WTC11 (cell line): ENCODE measurements around the gene ZBTB21. TPM values are rescaled to one million over a fixed set of nuclear protein-coding genes. Genes with fewer than 3 reads are reported as not detected.

Experiments
- ATAC-seq: fragments of 200-7000 bp; cut with Tn5 transposase; 2 replicates; pipeline ENCODE4 v1.10.0; 2021; ENCODE audit warnings: mild to moderate bottlenecking, moderate library complexity
- CTCF ChIA-PET: fragments of 300-600 bp; sonication (Branson Sonifier 250); formaldehyde crosslinking; loops from one replicate; lab custom pipeline; 2021; ENCODE audit warnings: antibody characterized with exemption; lab: Charles Lee
- POLR2A ChIA-PET: fragments of 350-600 bp; sonication (Branson Sonifier 250); formaldehyde crosslinking; loops from one replicate; lab custom pipeline; 2021; ENCODE audit warnings: antibody characterized with exemption; lab: Charles Lee
- DNase-seq: peaks from one replicate; pipeline ENCODE4 v3.0.0; 2021; ENCODE audit warnings: low spot score
- H3K27ac Mint-ChIP-seq: 2 replicates; pipeline ENCODE4 v1.8.0; 2021; ENCODE audit warnings: mixed read lengths
- H3K27me3 Mint-ChIP-seq: 2 replicates; pipeline ENCODE4 v1.8.0; 2021; ENCODE audit warnings: low read depth, mild to moderate bottlenecking, moderate library complexity, mixed read lengths
- H3K36me3 Mint-ChIP-seq: 2 replicates; pipeline ENCODE4 v1.8.0; 2021; ENCODE audit warnings: mixed read lengths
- H3K4me1 Mint-ChIP-seq: 2 replicates; pipeline ENCODE4 v1.8.0; 2022; ENCODE audit warnings: mixed read lengths
- H3K4me3 Mint-ChIP-seq: 2 replicates; pipeline ENCODE4 v1.8.0; 2021; ENCODE audit warnings: mild to moderate bottlenecking, moderate library complexity, mixed read lengths
- H3K9me3 Mint-ChIP-seq: 2 replicates; pipeline ENCODE4 v1.8.0; 2021; ENCODE audit warnings: mixed read lengths
- ATF1 ChIP-seq: sonication (generic); formaldehyde crosslinking; IDR thresholded peaks from 2 replicates; pipeline ENCODE4 v1.8.1; 2023; ENCODE audit warnings: mild to moderate bottlenecking, moderate library complexity, missing genetic modification reagents
- CBFB ChIP-seq: sonication (generic); formaldehyde crosslinking; IDR thresholded peaks from 2 replicates; pipeline ENCODE4 v1.8.1; 2022; ENCODE audit warnings: mild to moderate bottlenecking, low read depth, missing genetic modification reagents
- ETV6 ChIP-seq: sonication (generic); formaldehyde crosslinking; IDR thresholded peaks from 2 replicates; pipeline ENCODE4 v1.8.1; 2022; ENCODE audit warnings: mild to moderate bottlenecking, missing genetic modification reagents
- GTF2I ChIP-seq: fragments of 250-450 bp; sonication (Bioruptor Pico); conservative IDR thresholded peaks from 2 replicates; pipeline ENCODE4 v1.4.0; 2021; ENCODE audit warnings: mild to moderate bottlenecking
- JUN ChIP-seq: sonication (generic); formaldehyde crosslinking; IDR thresholded peaks from 2 replicates; pipeline ENCODE4 v1.8.0; 2023; ENCODE audit warnings: mild to moderate bottlenecking, missing genetic modification reagents
- SP1 ChIP-seq: sonication (generic); formaldehyde crosslinking; conservative IDR thresholded peaks from 2 replicates; pipeline ENCODE4 v1.8.1; 2022; ENCODE audit warnings: missing genetic modification reagents
- TCF7 ChIP-seq: sonication (generic); formaldehyde crosslinking; IDR thresholded peaks from 2 replicates; pipeline ENCODE4 v1.8.0; 2022; ENCODE audit warnings: mild to moderate bottlenecking, low read depth, missing genetic modification reagents, moderate library complexity
- TP53 ChIP-seq: sonication (generic); formaldehyde crosslinking; IDR thresholded peaks from 2 replicates; pipeline ENCODE4 v1.8.1; 2023; ENCODE audit warnings: mild to moderate bottlenecking, missing genetic modification reagents
- ZNF138 ChIP-seq: sonication (generic); formaldehyde crosslinking; conservative IDR thresholded peaks from 2 replicates; pipeline ENCODE4 v1.8.1; 2022; ENCODE audit warnings: mild to moderate bottlenecking, moderate library complexity, missing genetic modification reagents
- ZNF232 ChIP-seq: sonication (generic); formaldehyde crosslinking; IDR thresholded peaks from 2 replicates; pipeline ENCODE4 v1.8.0; 2022; ENCODE audit warnings: mild to moderate bottlenecking, missing genetic modification reagents
- total RNA-seq: library from RNA; stranded (reverse); gene quantifications from 3 replicates; pipeline ENCODE4 v1.2.3, GENCODE V29; 2021
- TF ChIP-seq, protein P1 (sequence below): fragments of 250-450 bp; sonication (Bioruptor Pico); IDR thresholded peaks from 2 replicates; pipeline ENCODE4 v1.8.0; 2021; ENCODE audit warnings: mild to moderate bottlenecking
- TF ChIP-seq, protein P2 (sequence below): sonication (generic); formaldehyde crosslinking; IDR thresholded peaks from 2 replicates; pipeline ENCODE4 v1.8.0; 2023; ENCODE audit warnings: missing genetic modification reagents
- TF ChIP-seq, protein P3 (sequence below): fragments of 250-450 bp; sonication (Bioruptor Pico); IDR thresholded peaks from 2 replicates; pipeline ENCODE4 v1.9.0; 2021; ENCODE audit warnings: moderate library complexity, mild to moderate bottlenecking, inconsistent platforms, borderline replicate concordance
- TF ChIP-seq, protein P4 (sequence below): sonication (generic); formaldehyde crosslinking; IDR thresholded peaks from 2 replicates; pipeline ENCODE4 v1.8.1; 2022; ENCODE audit warnings: low read depth, mild to moderate bottlenecking, moderate library complexity, missing genetic modification reagents, borderline replicate concordance
- TF ChIP-seq, protein P5 (sequence below): sonication (generic); formaldehyde crosslinking; conservative IDR thresholded peaks from 2 replicates; pipeline ENCODE4 v1.8.1; 2023; ENCODE audit warnings: mild to moderate bottlenecking, low read depth, missing genetic modification reagents, moderate library complexity
- TF ChIP-seq, protein P6 (sequence below): fragments of 250-450 bp; sonication (Bioruptor Pico); conservative IDR thresholded peaks from 2 replicates; pipeline ENCODE4 v1.9.0; 2021; ENCODE audit warnings: mild to moderate bottlenecking
- TF ChIP-seq, protein P7 (sequence below): fragments of 250-450 bp; sonication (Bioruptor Pico); IDR thresholded peaks from 2 replicates; pipeline ENCODE4 v1.9.0; 2021; ENCODE audit warnings: mild to moderate bottlenecking
- TF ChIP-seq, protein P8 (sequence below): sonication (generic); formaldehyde crosslinking; IDR thresholded peaks from 2 replicates; pipeline ENCODE4 v1.8.0; 2023; ENCODE audit warnings: missing genetic modification reagents, mild to moderate bottlenecking, borderline replicate concordance

The ZBTB21 gene
- total RNA-seq, 1 experiment from 2014 or later = 13.8 TPM

DNA sequence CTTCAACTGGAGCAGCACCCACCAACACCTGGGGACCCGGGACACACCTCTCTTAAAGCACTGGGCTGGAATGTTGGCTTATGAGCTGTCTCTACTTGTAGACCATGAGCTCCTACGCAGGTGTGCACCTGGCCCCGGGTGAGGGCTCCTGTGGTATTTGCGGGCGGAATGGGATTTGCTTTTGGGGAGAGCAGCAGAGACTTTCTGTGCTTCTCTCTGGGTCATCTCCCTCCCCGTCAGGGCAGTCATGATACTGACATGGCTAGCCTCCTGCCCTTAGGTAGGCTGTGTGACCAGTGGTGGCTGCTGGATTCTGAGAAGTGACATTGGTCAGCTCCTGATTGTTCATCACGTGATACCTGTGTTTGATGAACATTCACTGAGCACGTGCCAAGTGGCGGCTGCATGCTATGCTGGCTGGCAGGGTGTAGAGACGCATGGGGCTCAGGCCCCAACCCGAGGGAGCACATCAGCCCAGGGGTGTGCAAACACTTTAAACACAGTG, 9.0 kb upstream of the ZBTB21 start:
- no peak for ATAC-seq
- Mint-ChIP-seq H3K27me3 (peaks cover 3% of the 10 kb centered on the region), H3K27ac (no peak overlapping the region), H3K4me3 (no peak overlapping the region), H3K4me1 (peaks cover 11% of the 10 kb centered on the region), H3K9me3 (peaks cover 10% of the 10 kb centered on the region), H3K36me3 (peaks cover 3% of the 10 kb centered on the region)
- POLR2A ChIA-PET = no interaction called here
- DNase-seq = no peak
- TF ChIP-seq, protein P1, sequence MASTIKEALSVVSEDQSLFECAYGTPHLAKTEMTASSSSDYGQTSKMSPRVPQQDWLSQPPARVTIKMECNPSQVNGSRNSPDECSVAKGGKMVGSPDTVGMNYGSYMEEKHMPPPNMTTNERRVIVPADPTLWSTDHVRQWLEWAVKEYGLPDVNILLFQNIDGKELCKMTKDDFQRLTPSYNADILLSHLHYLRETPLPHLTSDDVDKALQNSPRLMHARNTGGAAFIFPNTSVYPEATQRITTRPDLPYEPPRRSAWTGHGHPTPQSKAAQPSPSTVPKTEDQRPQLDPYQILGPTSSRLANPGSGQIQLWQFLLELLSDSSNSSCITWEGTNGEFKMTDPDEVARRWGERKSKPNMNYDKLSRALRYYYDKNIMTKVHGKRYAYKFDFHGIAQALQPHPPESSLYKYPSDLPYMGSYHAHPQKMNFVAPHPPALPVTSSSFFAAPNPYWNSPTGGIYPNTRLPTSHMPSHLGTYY (CRISPR knock-in tag) = no peak
- TF ChIP-seq, protein P2, sequence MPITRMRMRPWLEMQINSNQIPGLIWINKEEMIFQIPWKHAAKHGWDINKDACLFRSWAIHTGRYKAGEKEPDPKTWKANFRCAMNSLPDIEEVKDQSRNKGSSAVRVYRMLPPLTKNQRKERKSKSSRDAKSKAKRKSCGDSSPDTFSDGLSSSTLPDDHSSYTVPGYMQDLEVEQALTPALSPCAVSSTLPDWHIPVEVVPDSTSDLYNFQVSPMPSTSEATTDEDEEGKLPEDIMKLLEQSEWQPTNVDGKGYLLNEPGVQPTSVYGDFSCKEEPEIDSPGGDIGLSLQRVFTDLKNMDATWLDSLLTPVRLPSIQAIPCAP (CRISPR knock-in tag) = no peak
- TF ChIP-seq TCF7 (CRISPR knock-in tag) (no peak), JUN (CRISPR knock-in tag) (no peak), TP53 (CRISPR knock-in tag) (no peak), ZNF138 (CRISPR knock-in tag) (no peak), CBFB (CRISPR knock-in tag) (no peak), ETV6 (CRISPR knock-in tag) (no peak), SP1 (CRISPR knock-in tag) (no peak), GTF2I (no peak), ATF1 (CRISPR knock-in tag) (no peak), ZNF232 (no peak)
- TF ChIP-seq, protein P3, sequence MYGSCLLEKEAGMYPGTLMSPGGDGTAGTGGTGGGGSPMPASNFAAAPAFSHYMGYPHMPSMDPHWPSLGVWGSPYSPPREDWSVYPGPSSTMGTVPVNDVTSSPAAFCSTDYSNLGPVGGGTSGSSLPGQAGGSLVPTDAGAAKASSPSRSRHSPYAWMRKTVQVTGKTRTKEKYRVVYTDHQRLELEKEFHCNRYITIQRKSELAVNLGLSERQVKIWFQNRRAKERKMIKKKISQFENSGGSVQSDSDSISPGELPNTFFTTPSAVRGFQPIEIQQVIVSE (CRISPR knock-in tag) = no peak
- TF ChIP-seq, protein P4, sequence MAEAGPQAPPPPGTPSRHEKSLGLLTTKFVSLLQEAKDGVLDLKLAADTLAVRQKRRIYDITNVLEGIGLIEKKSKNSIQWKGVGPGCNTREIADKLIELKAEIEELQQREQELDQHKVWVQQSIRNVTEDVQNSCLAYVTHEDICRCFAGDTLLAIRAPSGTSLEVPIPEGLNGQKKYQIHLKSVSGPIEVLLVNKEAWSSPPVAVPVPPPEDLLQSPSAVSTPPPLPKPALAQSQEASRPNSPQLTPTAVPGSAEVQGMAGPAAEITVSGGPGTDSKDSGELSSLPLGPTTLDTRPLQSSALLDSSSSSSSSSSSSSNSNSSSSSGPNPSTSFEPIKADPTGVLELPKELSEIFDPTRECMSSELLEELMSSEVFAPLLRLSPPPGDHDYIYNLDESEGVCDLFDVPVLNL (CRISPR knock-in tag) = no peak
- TF ChIP-seq, protein P5, sequence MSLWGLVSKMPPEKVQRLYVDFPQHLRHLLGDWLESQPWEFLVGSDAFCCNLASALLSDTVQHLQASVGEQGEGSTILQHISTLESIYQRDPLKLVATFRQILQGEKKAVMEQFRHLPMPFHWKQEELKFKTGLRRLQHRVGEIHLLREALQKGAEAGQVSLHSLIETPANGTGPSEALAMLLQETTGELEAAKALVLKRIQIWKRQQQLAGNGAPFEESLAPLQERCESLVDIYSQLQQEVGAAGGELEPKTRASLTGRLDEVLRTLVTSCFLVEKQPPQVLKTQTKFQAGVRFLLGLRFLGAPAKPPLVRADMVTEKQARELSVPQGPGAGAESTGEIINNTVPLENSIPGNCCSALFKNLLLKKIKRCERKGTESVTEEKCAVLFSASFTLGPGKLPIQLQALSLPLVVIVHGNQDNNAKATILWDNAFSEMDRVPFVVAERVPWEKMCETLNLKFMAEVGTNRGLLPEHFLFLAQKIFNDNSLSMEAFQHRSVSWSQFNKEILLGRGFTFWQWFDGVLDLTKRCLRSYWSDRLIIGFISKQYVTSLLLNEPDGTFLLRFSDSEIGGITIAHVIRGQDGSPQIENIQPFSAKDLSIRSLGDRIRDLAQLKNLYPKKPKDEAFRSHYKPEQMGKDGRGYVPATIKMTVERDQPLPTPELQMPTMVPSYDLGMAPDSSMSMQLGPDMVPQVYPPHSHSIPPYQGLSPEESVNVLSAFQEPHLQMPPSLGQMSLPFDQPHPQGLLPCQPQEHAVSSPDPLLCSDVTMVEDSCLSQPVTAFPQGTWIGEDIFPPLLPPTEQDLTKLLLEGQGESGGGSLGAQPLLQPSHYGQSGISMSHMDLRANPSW = no peak
- TF ChIP-seq, protein P6, sequence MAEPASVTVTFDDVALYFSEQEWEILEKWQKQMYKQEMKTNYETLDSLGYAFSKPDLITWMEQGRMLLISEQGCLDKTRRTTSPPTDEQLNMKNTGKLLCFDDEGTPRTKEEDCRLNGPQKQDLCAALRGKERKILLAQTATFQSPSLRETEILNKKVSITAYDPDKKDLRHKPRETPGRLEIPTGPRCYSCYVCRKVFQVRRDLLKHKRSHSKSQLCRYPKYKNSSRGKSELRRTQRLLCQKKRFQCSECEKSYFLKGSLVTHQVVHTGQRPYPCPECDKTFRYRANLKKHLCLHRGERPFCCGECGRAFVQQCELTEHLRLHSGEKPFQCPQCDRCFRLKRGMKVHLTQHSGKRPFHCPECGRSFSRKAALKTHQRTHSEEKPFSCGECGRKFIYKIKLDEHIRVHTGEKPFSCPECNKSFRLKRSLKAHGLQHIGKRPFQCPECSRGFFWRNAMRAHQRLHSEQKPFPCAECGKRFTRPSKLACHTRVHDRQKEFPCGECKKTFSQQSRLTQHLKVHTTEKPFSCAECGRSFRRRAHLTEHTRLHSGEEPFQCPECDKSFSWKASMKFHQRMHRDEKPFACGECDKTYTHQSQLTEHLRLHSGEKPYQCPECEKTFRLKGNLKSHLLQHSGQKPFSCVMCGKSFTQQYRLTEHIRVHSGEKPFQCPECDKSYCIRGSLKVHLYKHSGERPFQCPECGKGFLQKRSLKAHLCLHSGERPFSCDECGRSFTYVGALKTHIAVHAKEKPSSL = no peak
- TF ChIP-seq, protein P7, sequence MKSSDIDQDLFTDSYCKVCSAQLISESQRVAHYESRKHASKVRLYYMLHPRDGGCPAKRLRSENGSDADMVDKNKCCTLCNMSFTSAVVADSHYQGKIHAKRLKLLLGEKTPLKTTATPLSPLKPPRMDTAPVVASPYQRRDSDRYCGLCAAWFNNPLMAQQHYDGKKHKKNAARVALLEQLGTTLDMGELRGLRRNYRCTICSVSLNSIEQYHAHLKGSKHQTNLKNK (CRISPR knock-in tag) = no peak
- TF ChIP-seq, protein P8, sequence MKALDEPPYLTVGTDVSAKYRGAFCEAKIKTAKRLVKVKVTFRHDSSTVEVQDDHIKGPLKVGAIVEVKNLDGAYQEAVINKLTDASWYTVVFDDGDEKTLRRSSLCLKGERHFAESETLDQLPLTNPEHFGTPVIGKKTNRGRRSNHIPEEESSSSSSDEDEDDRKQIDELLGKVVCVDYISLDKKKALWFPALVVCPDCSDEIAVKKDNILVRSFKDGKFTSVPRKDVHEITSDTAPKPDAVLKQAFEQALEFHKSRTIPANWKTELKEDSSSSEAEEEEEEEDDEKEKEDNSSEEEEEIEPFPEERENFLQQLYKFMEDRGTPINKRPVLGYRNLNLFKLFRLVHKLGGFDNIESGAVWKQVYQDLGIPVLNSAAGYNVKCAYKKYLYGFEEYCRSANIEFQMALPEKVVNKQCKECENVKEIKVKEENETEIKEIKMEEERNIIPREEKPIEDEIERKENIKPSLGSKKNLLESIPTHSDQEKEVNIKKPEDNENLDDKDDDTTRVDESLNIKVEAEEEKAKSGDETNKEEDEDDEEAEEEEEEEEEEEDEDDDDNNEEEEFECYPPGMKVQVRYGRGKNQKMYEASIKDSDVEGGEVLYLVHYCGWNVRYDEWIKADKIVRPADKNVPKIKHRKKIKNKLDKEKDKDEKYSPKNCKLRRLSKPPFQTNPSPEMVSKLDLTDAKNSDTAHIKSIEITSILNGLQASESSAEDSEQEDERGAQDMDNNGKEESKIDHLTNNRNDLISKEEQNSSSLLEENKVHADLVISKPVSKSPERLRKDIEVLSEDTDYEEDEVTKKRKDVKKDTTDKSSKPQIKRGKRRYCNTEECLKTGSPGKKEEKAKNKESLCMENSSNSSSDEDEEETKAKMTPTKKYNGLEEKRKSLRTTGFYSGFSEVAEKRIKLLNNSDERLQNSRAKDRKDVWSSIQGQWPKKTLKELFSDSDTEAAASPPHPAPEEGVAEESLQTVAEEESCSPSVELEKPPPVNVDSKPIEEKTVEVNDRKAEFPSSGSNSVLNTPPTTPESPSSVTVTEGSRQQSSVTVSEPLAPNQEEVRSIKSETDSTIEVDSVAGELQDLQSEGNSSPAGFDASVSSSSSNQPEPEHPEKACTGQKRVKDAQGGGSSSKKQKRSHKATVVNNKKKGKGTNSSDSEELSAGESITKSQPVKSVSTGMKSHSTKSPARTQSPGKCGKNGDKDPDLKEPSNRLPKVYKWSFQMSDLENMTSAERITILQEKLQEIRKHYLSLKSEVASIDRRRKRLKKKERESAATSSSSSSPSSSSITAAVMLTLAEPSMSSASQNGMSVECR (CRISPR knock-in tag) = no peak
- CTCF ChIA-PET = interaction anchor here (2.0 kb wide), 1 partner anchor 89 kb away, joined by 6 read pairs; no protein-coding TSS in a partner anchor
